ENCODE results near the gene DPM2. TPM values are rescaled to one million over a fixed set of nuclear protein-coding genes. Genes with fewer than 3 reads are reported as not detected.

Gene DPM2
- total and polyA plus RNA-seq, 2 of the 4 experiments (the other 2 are of a cell fraction), result 10.8 to 60.6 TPM

DNA sequence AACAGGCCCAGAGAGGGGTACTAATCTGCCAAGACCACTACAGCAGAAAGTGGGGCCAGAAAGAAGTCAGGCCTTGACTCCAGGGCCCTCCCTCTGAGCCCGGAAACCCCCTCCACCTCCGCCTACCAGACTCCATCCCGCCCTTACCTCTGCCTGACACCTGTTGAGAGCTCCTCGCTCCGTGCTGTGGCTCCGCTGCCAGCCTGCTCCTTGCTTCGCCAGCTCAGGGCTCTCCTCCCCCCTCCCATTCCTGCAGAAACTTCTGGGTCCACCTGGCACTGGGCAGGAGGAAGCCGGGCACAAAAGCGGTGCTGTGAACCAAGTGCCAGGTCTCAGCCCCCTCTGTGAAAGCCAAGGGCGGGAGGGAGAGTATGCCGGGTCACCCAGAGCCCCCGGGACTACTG, 31.9 kb downstream of the DPM2 start:
- H2BK20ac ChIP-seq (ENCODE audit: low read depth, low read length), result no peak overlapping the region
- CTCF ChIA-PET, result no interaction called here

More for the DNA sequence above, 31.9 kb downstream of the DPM2 start:
- H3K4me1 ChIP-seq (ENCODE audit: control insufficient read depth, insufficient read depth, low read length), result peaks cover 16% of the 10 kb centered on the region
- H3K14ac ChIP-seq (replicated peaks; ENCODE audit: low read depth, low read length), result no peak overlapping the region
- H3K9me3 ChIP-seq (ENCODE audit: control insufficient read depth, insufficient read depth, low read length), result no peaks in the 10 kb centered on the region
- in situ Hi-C loops (cut with MboI; ENCODE audit: low sequenced_read_pairs) (no loop called here), dilution Hi-C loops (cut with HindIII; ENCODE audit: low sequenced_read_pairs, unreplicated experiment) (no loop called here), intact Hi-C loops (cut with micrococcal nuclease) (no loop called here)
- H2AK9ac ChIP-seq (replicated peaks; ENCODE audit: low read depth, low read length, poor library complexity), result no peak overlapping the region
- peaks cover 0 to 3% of the 10 kb centered on the region in 2 experiments; a peak in 1 of 4 replicates for H3K79me1 ChIP-seq (ENCODE audit: low read depth in 1 of 2, low read length in 2 of 2)
- no peaks in the 10 kb centered on the region for H3K27me3 ChIP-seq (ENCODE audit: control insufficient read depth, insufficient read depth, low read length)
- no peak overlapping the region for H3K18ac ChIP-seq (ENCODE audit: low read depth, low read length)
- H2BK5ac ChIP-seq (ENCODE audit: low read depth, low read length, poor library complexity, severe bottlenecking), result no peak overlapping the region
- no peak overlapping the region for H2AK5ac ChIP-seq (ENCODE audit: low read depth, low read length)
- no TSS peak for BruUV-seq (replicated peaks)
- no peak overlapping the region for H3K4me2 ChIP-seq (ENCODE audit: low read depth, low read length)
- ATAC-seq (ENCODE audit: low read depth) (no peak), DNase-seq (no peak)
- peaks cover 13% of the 10 kb centered on the region for H3K36me3 ChIP-seq (ENCODE audit: control insufficient read depth, insufficient read depth, low read length)
- TF ChIP-seq RFX5 (IDR thresholded peaks at IDR 0.05; ENCODE audit: low read depth, low read length), result no peak
- TF ChIP-seq POLR2A (IDR thresholded peaks at IDR 0.05; ENCODE audit: low read depth, low read length), result no peak
- no peak overlapping the region for H3K9ac ChIP-seq (ENCODE audit: low read depth, low read length)
- peaks cover 6% of the 10 kb centered on the region; the same call in 1 of the 2 replicates for H3K9me1 ChIP-seq (ENCODE audit: insufficient read depth, low read length)
- H4K5ac ChIP-seq (ENCODE audit: low read depth, low read length), result no peak overlapping the region
- no peak overlapping the region for H3K4ac ChIP-seq (ENCODE audit: low read depth, low read length)
- no peak overlapping the region for H2BK15ac ChIP-seq (ENCODE audit: low read depth, low read length)
- H4K20me1 ChIP-seq (ENCODE audit: insufficient read depth, low read length), result no peaks in the 10 kb centered on the region
- POLR2A ChIA-PET (ENCODE audit: unreplicated experiment), result no interaction called here
- H3K23ac ChIP-seq (ENCODE audit: low read depth, low read length), result no peak overlapping the region
- H2BK120ac ChIP-seq (ENCODE audit: low read depth, low read length), result no peak overlapping the region
- no peak overlapping the region for H4K91ac ChIP-seq (ENCODE audit: insufficient read depth, low read depth, low read length)
- no peak overlapping the region for H3K4me3 ChIP-seq (ENCODE audit: insufficient read depth, low read depth, low read length)
- H3K56ac ChIP-seq (ENCODE audit: extremely low read depth, insufficient read depth, low read length), result no peak overlapping the region
- no peak overlapping the region for H3K27ac ChIP-seq (ENCODE audit: insufficient read depth, low read length)
- 98% methylated on average over 8 of the region's 12 CpGs; no CpG with 5 or more reads in 1 of the 2 experiments for WGBS, 2 experiments (ENCODE audit: extremely low coverage in 2 of 2, insufficient read length in 1 of 2)
- H4K8ac ChIP-seq (ENCODE audit: low read depth in 2 of 2, low read length in 2 of 2), result no peak overlapping the region
- no peak overlapping the region for H2AFZ ChIP-seq (replicated peaks; ENCODE audit: low read length, poor library complexity)

Measured in IMR-90 (cell line).